HG02884 (cell line): ENCODE measurements around the gene FCGBP.

Source experiments
- ATAC-seq: cut with Tn5 transposase; IDR thresholded peaks from one replicate; pipeline ENCODE4 v1.9.1; 2021; ENCODE audit warnings: mild to moderate bottlenecking, moderate library complexity; ENCODE audit not compliant: unreplicated experiment

Gene FCGBP

GRCh38 chr19:39949026-39949747 lies 14.8 kb upstream of the FCGBP start:
- ATAC-seq: no peak

- no peak for ATAC-seq
These were observed 12.1 kb upstream of the FCGBP start for GRCh38 chr19:39946532-39946931.

- no peak for ATAC-seq
These were observed 9.2 kb upstream of the FCGBP start for GRCh38 chr19:39943586-39943985.

GRCh38 chr19:39942366-39942730 lies 7.9 kb upstream of the FCGBP start:
- no peak for ATAC-seq

- no peak for ATAC-seq
These were observed 7.4 kb upstream of the FCGBP start for GRCh38 chr19:39941615-39942365.

- no peak for ATAC-seq
These were observed 6.7 kb upstream of the FCGBP start for GRCh38 chr19:39941151-39941550.

- no peak for ATAC-seq
These were observed 5.9 kb upstream of the FCGBP start for GRCh38 chr19:39940221-39940833.

- ATAC-seq: no peak
These were observed 5.1 kb upstream of the FCGBP start for GRCh38 chr19:39939556-39939955.

GRCh38 chr19:39937787-39938186 lies 3.4 kb upstream of the FCGBP start:
- no peak for ATAC-seq

GRCh38 chr19:39937094-39937720 lies 2.8 kb upstream of the FCGBP start:
- ATAC-seq: no peak

GRCh38 chr19:39936622-39937021 lies 2.2 kb upstream of the FCGBP start:
- no peak for ATAC-seq

- ATAC-seq: no peak
These were observed 1.6 kb upstream of the FCGBP start for GRCh38 chr19:39936020-39936419.

- no peak for ATAC-seq
These were observed 879 bp upstream of the FCGBP start for GRCh38 chr19:39935364-39935661.

GRCh38 chr19:39929750-39930149 lies 4.7 kb downstream of the FCGBP start:
- no peak for ATAC-seq

- ATAC-seq: no peak
These were observed 6.1 kb downstream of the FCGBP start for GRCh38 chr19:39928357-39928725.

GRCh38 chr19:39927524-39928356 lies 6.7 kb downstream of the FCGBP start:
- ATAC-seq: no peak

- no peak for ATAC-seq
These were observed 7.4 kb downstream of the FCGBP start for GRCh38 chr19:39927076-39927475.

GRCh38 chr19:39926170-39926760 lies 8.2 kb downstream of the FCGBP start:
- ATAC-seq: no peak

GRCh38 chr19:39924952-39925351 lies 9.5 kb downstream of the FCGBP start:
- no peak for ATAC-seq

GRCh38 chr19:39924389-39924788 lies 10.0 kb downstream of the FCGBP start:
- no peak for ATAC-seq

- ATAC-seq: no peak
These were observed 10.6 kb downstream of the FCGBP start for GRCh38 chr19:39923862-39924261.
